Measurements from ENCODE around the gene MMD. TPM values are rescaled to one million over a fixed set of nuclear protein-coding genes. Genes with fewer than 3 reads are reported as not detected.
A peak's percentile ranks its signal among the peaks of the same experiment; 100 is the strongest.
"Not testable (repeated sequence)": the region's sequence is repeated elsewhere in the genome, so short reads cannot be mapped to it uniquely, and the experiment has no call there.

The MMD gene
- polyA plus RNA-seq, 3 donors, result 19.4 to 24.5 (median 20.8) TPM

GRCh38 chr17:55431914-55432313 lies 10.3 kb upstream of the MMD start:
- DNase-seq (ENCODE audit: extremely low read depth in 1 of 11, low read depth in 9 of 11, low spot score in 4 of 11), result not testable (repeated sequence)

GRCh38 chr17:55430541-55431288 lies 9.1 kb upstream of the MMD start:
- DNase-seq (ENCODE audit: extremely low read depth in 1 of 11, low read depth in 9 of 11, low spot score in 4 of 11), result no peak

- no peak for DNase-seq (ENCODE audit: extremely low read depth in 1 of 11, low read depth in 9 of 11, low spot score in 4 of 11)
Measured at GRCh38 chr17:55427587-55427882, 5.9 kb upstream of the MMD start.

GRCh38 chr17:55426851-55427586 lies 5.4 kb upstream of the MMD start:
- no peak for DNase-seq (ENCODE audit: extremely low read depth in 1 of 11, low read depth in 9 of 11, low spot score in 4 of 11)

GRCh38 chr17:55424893-55425540 lies 3.4 kb upstream of the MMD start:
- DNase-seq (ENCODE audit: extremely low read depth in 1 of 11, low read depth in 9 of 11, low spot score in 4 of 11), result no peak

GRCh38 chr17:55423535-55423934 lies 1.9 kb upstream of the MMD start:
- no peak for DNase-seq (ENCODE audit: extremely low read depth in 1 of 11, low read depth in 9 of 11, low spot score in 4 of 11)

GRCh38 chr17:55422828-55423164 lies 1.2 kb upstream of the MMD start:
- DNase-seq (ENCODE audit: extremely low read depth in 1 of 11, low read depth in 9 of 11, low spot score in 4 of 11), result not testable (repeated sequence)

GRCh38 chr17:55420776-55421178 lies 858 bp downstream of the MMD start:
- DNase-seq (ENCODE audit: extremely low read depth in 1 of 11, low read depth in 9 of 11, low spot score in 4 of 11), result peak in 1 of 11 donors; percentile 16

GRCh38 chr17:55420067-55420775 lies 1.4 kb downstream of the MMD start:
- no peak for DNase-seq (ENCODE audit: extremely low read depth in 1 of 11, low read depth in 9 of 11, low spot score in 4 of 11)

- DNase-seq (ENCODE audit: extremely low read depth in 1 of 11, low read depth in 9 of 11, low spot score in 4 of 11), result no peak
Measured at GRCh38 chr17:55418369-55419268, 3.0 kb downstream of the MMD start.

- DNase-seq (ENCODE audit: extremely low read depth in 1 of 11, low read depth in 9 of 11, low spot score in 4 of 11), result no peak
Measured at GRCh38 chr17:55417411-55418268, 4.0 kb downstream of the MMD start.

GRCh38 chr17:55416470-55417052 lies 5.1 kb downstream of the MMD start:
- no peak for DNase-seq (ENCODE audit: extremely low read depth in 1 of 11, low read depth in 9 of 11, low spot score in 4 of 11)

GRCh38 chr17:55416000-55416399 lies 5.6 kb downstream of the MMD start:
- DNase-seq (ENCODE audit: extremely low read depth in 1 of 11, low read depth in 9 of 11, low spot score in 4 of 11), result no peak

- no peak for DNase-seq (ENCODE audit: extremely low read depth in 1 of 11, low read depth in 9 of 11, low spot score in 4 of 11)
Measured at GRCh38 chr17:55414983-55415382, 6.7 kb downstream of the MMD start.

GRCh38 chr17:55413825-55414489 lies 7.7 kb downstream of the MMD start:
- DNase-seq (ENCODE audit: extremely low read depth in 1 of 11, low read depth in 9 of 11, low spot score in 4 of 11), result no peak

GRCh38 chr17:55411463-55411855 lies 10.2 kb downstream of the MMD start:
- DNase-seq (ENCODE audit: extremely low read depth in 1 of 11, low read depth in 9 of 11, low spot score in 4 of 11), result no peak

Data from renal cortex interstitium (tissue), 11 donors.